ENCODE results near the gene CNTN3.

DNA sequence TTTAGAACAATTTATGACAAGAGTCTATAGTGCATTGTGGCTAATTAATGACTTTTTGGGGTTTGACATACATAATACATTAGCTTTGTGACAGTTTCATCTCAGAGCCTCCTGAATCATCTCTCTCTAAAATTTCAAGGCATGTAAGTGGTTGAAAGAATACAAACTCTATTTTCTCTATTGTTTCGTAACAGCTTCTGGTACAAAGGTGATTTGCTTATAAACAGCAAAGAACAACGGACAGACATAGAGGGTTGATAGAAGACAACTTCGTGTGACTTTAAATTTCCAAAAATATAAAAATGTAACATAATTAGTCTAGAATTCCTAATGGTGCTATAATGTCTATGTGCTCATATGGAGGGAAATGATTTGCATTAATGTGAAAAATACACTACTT, 21.3 kb downstream of the CNTN3 start:
- TF ChIP-seq, protein P1, sequence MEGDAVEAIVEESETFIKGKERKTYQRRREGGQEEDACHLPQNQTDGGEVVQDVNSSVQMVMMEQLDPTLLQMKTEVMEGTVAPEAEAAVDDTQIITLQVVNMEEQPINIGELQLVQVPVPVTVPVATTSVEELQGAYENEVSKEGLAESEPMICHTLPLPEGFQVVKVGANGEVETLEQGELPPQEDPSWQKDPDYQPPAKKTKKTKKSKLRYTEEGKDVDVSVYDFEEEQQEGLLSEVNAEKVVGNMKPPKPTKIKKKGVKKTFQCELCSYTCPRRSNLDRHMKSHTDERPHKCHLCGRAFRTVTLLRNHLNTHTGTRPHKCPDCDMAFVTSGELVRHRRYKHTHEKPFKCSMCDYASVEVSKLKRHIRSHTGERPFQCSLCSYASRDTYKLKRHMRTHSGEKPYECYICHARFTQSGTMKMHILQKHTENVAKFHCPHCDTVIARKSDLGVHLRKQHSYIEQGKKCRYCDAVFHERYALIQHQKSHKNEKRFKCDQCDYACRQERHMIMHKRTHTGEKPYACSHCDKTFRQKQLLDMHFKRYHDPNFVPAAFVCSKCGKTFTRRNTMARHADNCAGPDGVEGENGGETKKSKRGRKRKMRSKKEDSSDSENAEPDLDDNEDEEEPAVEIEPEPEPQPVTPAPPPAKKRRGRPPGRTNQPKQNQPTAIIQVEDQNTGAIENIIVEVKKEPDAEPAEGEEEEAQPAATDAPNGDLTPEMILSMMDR (conservative IDR thresholded peaks at IDR 0.05; ENCODE audit: low read length): no peak
- TF ChIP-seq EZH2phosphoT487 (IDR thresholded peaks at IDR 0.05; ENCODE audit: borderline replicate concordance, low read depth, low read length): no peak

Data from OCI-LY7 (cell line).